ENCODE results near the gene RACK1.
"Not testable (repeated sequence)": the region's sequence is repeated elsewhere in the genome, so short reads cannot be mapped to it uniquely, and the experiment has no call there.

DNA sequence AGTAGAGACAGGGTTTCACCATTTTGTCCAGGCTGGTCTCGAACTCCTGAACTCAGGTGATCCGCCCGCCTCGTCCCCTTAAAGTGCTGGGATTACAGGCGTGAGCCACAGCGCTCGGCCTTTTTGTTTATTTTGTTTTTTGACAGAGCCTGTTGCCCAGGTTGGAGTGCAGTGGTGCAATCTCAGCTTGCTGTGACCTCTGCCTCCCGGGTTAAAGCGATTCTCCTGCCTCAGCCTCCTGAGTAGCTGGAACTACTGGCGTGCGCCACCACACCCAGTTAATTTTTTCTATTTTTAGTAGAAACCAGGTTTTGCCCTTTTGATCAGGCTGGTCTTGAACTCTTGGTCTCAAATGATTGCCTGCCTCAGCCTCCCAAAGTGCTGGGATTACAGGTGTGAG lies 33.6 kb downstream of the RACK1 start:
- not testable (repeated sequence) for TF ChIP-seq CTCF (IDR thresholded peaks at IDR 0.05; ENCODE audit: low read length); EZH2 (optimal IDR thresholded peaks at IDR 0.05; ENCODE audit: low read depth, low read length)

Measured in MM.1S (cell line).